ENCODE data around the gene USP43.

USP43 gene

GRCh38 chr17:9715503-9716016 lies 70.2 kb downstream of the USP43 start:
- DNase-seq (ENCODE audit: low read depth): no peak

DNA sequence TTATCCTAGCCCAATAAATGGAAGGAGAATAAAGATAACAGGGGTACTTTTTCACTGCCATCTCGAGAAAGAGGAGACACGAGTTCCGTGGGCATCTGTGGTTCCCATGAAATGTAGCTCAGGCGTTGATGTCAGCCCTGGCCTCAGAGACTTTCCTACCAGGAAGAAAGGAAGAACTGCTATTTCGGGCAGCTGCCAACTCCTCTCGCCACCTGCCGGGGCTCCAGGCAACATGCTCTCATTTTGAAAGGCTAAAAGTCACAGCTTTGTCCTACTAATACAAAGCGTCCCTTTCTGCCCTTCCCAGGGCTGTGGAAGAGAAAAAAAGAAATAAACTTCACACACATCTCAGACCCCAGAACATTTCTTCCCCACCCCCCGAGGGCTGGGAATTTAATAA lies 80.3 kb downstream of the USP43 start:
- DNase-seq (ENCODE audit: low read depth): no peak

DNA sequence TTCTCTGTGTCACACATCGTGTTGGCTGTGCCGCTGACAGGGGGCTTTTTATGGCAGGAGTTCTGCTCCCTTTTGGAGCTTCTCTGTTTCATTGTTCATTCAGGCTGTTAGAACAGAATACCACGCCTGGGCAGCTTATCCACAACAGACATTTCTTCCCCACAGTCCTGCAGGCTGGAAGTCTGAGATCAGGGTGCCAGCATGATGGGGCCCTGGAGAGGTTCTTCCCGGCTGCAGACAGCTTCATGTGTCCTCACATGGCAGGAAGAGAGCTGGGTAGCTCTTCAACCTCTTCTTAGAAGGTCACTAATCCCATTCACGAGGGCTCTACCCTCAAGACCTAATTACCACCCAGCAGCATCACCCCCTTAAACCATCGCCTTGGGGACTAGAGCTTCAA lies 81.0 kb downstream of the USP43 start:
- DNase-seq (ENCODE audit: low read depth): no peak

- DNase-seq (ENCODE audit: low read depth): no peak
Observed at GRCh38 chr17:9728005-9728404, 82.7 kb downstream of the USP43 start.

GRCh38 chr17:9728564-9728963 lies 83.2 kb downstream of the USP43 start:
- DNase-seq (ENCODE audit: low read depth): no peak

DNA sequence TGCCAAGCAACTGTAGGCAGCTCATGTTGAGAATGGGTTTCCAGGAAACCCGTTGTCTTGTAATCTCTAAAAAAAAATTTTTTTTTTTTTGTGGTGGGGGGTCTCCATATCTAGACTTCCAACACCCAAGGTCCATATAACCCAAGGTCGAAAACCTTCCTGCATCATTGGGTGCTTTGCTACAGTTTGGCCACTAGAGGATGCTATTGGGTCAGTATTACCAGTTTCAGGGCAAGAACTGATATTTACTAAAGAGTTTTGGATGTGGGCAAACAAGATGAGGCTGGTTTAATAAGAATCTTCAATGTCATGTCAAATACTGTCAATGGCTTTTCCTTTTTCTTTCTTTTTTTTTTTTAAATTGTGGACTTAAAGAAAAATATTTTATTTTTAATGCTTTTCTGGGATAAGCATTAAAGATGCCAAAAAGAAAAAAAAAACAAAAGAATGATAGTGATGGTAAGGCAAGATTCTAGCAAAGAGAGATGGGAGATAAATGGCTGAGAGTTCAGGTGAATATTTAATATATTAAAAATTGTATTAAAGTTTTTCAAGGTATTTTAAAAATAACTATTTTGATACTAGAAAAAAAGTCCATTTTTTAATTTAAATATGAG lies 83.8 kb downstream of the USP43 start:
- no peak for DNase-seq (ENCODE audit: low read depth)

- DNase-seq (ENCODE audit: low read depth): no peak
Observed at GRCh38 chr17:9729735-9730420, 84.6 kb downstream of the USP43 start.

- no peak for DNase-seq (ENCODE audit: low read depth)
Observed at GRCh38 chr17:9750524-9750923, 105.2 kb downstream of the USP43 start.

GRCh38 chr17:9755083-9755482 lies 109.8 kb downstream of the USP43 start:
- no peak for DNase-seq (ENCODE audit: low read depth)

- DNase-seq (ENCODE audit: low read depth): no peak
Observed at GRCh38 chr17:9760266-9760665, 114.9 kb downstream of the USP43 start.

GRCh38 chr17:9763643-9764042 lies 118.3 kb downstream of the USP43 start:
- DNase-seq (ENCODE audit: low read depth): no peak

DNA sequence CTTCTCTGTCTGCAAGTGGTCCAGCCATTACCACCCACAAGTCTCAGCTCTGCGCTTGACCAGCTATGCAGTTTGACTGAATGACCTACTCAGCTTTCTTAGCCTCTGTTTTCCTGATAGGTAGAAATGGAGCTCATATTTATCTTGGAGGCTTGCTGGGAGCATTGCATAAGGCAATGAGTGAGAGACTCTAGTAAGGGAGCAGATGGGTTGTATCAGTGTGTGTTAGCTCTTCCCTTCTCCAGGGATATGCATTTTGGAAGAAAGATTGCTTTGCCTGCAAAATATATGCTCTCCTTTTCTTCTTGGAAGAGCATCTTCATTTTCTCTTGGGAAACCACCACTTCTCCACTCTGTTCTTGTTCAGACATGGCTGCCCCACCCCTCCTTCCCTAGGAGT lies 120.0 kb downstream of the USP43 start:
- DNase-seq (ENCODE audit: low read depth): no peak

DNA sequence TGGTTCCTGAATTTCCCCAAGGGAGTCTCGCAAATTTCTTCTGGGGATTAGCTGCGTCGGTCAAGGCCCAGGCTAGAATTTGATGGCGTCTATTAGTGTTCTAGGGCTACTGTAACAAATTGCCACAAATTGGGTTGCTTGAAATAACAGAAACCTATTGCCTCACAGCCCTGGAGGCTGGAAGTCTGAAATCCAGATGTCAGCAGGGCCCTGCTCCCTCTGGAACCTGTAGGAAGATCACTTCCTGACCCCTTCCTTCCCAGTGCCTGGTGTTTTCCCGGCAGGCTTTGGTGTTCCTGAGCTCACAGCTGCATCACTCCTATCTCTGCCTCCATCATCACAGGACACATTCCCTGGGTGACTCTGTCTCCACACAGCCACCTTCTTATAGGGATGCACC lies 121.7 kb downstream of the USP43 start:
- no peak for DNase-seq (ENCODE audit: low read depth)

GRCh38 chr17:9767432-9767991 lies 122.2 kb downstream of the USP43 start:
- no peak for DNase-seq (ENCODE audit: low read depth)

- DNase-seq (ENCODE audit: low read depth): no peak
Observed at GRCh38 chr17:9768381-9768934, 123.1 kb downstream of the USP43 start.

- no peak for DNase-seq (ENCODE audit: low read depth)
Observed at GRCh38 chr17:9769036-9769695, 123.8 kb downstream of the USP43 start.

- no peak for DNase-seq (ENCODE audit: low read depth)
Observed at GRCh38 chr17:9771465-9771864, 126.1 kb downstream of the USP43 start.

GRCh38 chr17:9772658-9773057 lies 127.3 kb downstream of the USP43 start:
- DNase-seq (ENCODE audit: low read depth): no peak

DNA sequence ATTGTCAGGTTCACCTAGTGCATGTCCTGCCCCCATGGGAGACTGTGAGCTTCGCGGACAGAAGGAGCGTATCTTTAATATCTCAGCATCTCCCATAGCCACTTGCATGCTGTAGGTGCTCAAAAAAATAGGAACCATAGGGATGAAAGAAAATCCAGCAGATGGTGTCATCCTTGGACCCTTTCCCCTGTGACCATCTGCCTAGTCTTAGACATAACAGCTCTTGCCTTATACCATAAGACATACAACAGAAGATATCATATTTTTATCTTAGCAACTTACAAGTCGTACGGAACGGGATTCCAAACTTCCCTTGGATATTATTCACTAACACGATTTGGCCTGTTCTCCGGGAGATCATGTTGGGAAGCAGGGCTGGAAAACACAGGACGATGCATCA lies 131.6 kb downstream of the USP43 start:
- no peak for DNase-seq (ENCODE audit: low read depth)
